Activated naive CD8-positive, alpha-beta T cell (primary cell): ENCODE data around the gene VGLL4.

Experiments used
- H3K27ac Mint-ChIP-seq: one replicate; pipeline ENCODE4 v1.8.0; 2021; ENCODE audit warnings: mixed read lengths
- H3K27me3 Mint-ChIP-seq: one replicate; pipeline ENCODE4 v1.8.0; 2021; ENCODE audit warnings: mixed read lengths
- H3K36me3 Mint-ChIP-seq: one replicate; pipeline ENCODE4 v1.8.0; 2021; ENCODE audit warnings: mixed read lengths
- H3K4me1 Mint-ChIP-seq: one replicate; pipeline ENCODE4 v1.8.0; 2021; ENCODE audit warnings: low read depth, mixed read lengths
- H3K4me3 Mint-ChIP-seq: one replicate; pipeline ENCODE4 v1.8.0; 2021; ENCODE audit warnings: mild to moderate bottlenecking, mixed read lengths
- H3K9me3 Mint-ChIP-seq: one replicate; pipeline ENCODE4 v1.8.0; 2021; ENCODE audit warnings: low read depth, mixed read lengths

The VGLL4 gene

GRCh38 chr3:11625376-11626083 is 18.2 kb downstream of the VGLL4 start:
- Mint-ChIP-seq H3K4me1 (peaks cover 76% of the 10 kb centered on the region), H3K27ac (peak overlapping the region; percentile 81), H3K4me3 (peak overlapping the region; percentile 76)

GRCh38 chr3:11624704-11625375 is 18.9 kb downstream of the VGLL4 start:
- H3K27ac Mint-ChIP-seq, result peak overlapping the region; percentile 81
- peaks cover 79% of the 10 kb centered on the region for H3K4me1 Mint-ChIP-seq
- H3K27me3 Mint-ChIP-seq, result no peaks in the 10 kb centered on the region
- H3K4me3 Mint-ChIP-seq, result peak overlapping the region; percentile 76
- H3K9me3 Mint-ChIP-seq, result peaks cover 5% of the 10 kb centered on the region
- H3K36me3 Mint-ChIP-seq, result peaks cover 8% of the 10 kb centered on the region

More at GRCh38 chr3:11625376-11626083, 18.2 kb downstream of the VGLL4 start:
- Mint-ChIP-seq H3K36me3 (peaks cover 7% of the 10 kb centered on the region), H3K27me3 (no peaks in the 10 kb centered on the region), H3K9me3 (peaks cover 5% of the 10 kb centered on the region)

GRCh38 chr3:11624161-11624560 is 19.6 kb downstream of the VGLL4 start:
- H3K27ac Mint-ChIP-seq, result peak overlapping the region; percentile 81
- no peaks in the 10 kb centered on the region for H3K27me3 Mint-ChIP-seq
- H3K36me3 Mint-ChIP-seq, result peaks cover 9% of the 10 kb centered on the region
- peaks cover 5% of the 10 kb centered on the region for H3K9me3 Mint-ChIP-seq
- H3K4me3 Mint-ChIP-seq, result peak overlapping the region; percentile 76
- H3K4me1 Mint-ChIP-seq, result peaks cover 85% of the 10 kb centered on the region

- Mint-ChIP-seq H3K27ac (peak overlapping the region; percentile 81), H3K9me3 (peaks cover 5% of the 10 kb centered on the region), H3K4me3 (peak overlapping the region; percentile 20), H3K36me3 (peaks cover 10% of the 10 kb centered on the region), H3K27me3 (no peaks in the 10 kb centered on the region), H3K4me1 (peaks cover 89% of the 10 kb centered on the region)
Observed at GRCh38 chr3:11622586-11623550, 20.8 kb downstream of the VGLL4 start.

- H3K4me3 Mint-ChIP-seq, result no peak overlapping the region
- H3K36me3 Mint-ChIP-seq, result peaks cover 4% of the 10 kb centered on the region
- H3K4me1 Mint-ChIP-seq, result peaks cover 85% of the 10 kb centered on the region
- peaks cover under 1% of the 10 kb centered on the region for H3K9me3 Mint-ChIP-seq
- no peaks in the 10 kb centered on the region for H3K27me3 Mint-ChIP-seq
- H3K27ac Mint-ChIP-seq, result no peak overlapping the region
Observed at GRCh38 chr3:11621077-11621476, 22.6 kb downstream of the VGLL4 start.

GRCh38 chr3:11619946-11620652 is 23.6 kb downstream of the VGLL4 start:
- Mint-ChIP-seq H3K4me1 (peaks cover 84% of the 10 kb centered on the region), H3K9me3 (no peaks in the 10 kb centered on the region), H3K27me3 (no peaks in the 10 kb centered on the region), H3K27ac (peak overlapping the region; percentile 64), H3K36me3 (peaks cover 4% of the 10 kb centered on the region), H3K4me3 (no peak overlapping the region)

- Mint-ChIP-seq H3K27me3 (no peaks in the 10 kb centered on the region), H3K9me3 (no peaks in the 10 kb centered on the region), H3K4me3 (no peak overlapping the region), H3K36me3 (peaks cover 4% of the 10 kb centered on the region), H3K27ac (peak overlapping the region; percentile 41), H3K4me1 (peaks cover 81% of the 10 kb centered on the region)
Observed at GRCh38 chr3:11619461-11619860, 24.3 kb downstream of the VGLL4 start.

- Mint-ChIP-seq H3K4me3 (no peak overlapping the region), H3K9me3 (no peaks in the 10 kb centered on the region), H3K27ac (no peak overlapping the region), H3K4me1 (peaks cover 80% of the 10 kb centered on the region), H3K27me3 (no peaks in the 10 kb centered on the region), H3K36me3 (peaks cover 4% of the 10 kb centered on the region)
Observed at GRCh38 chr3:11618904-11619303, 24.8 kb downstream of the VGLL4 start.

GRCh38 chr3:11616551-11616950 is 27.2 kb downstream of the VGLL4 start:
- H3K36me3 Mint-ChIP-seq, result peaks cover 4% of the 10 kb centered on the region
- no peaks in the 10 kb centered on the region for H3K9me3 Mint-ChIP-seq
- no peaks in the 10 kb centered on the region for H3K27me3 Mint-ChIP-seq
- no peak overlapping the region for H3K27ac Mint-ChIP-seq
- H3K4me1 Mint-ChIP-seq, result peaks cover 75% of the 10 kb centered on the region
- no peak overlapping the region for H3K4me3 Mint-ChIP-seq

- H3K27ac Mint-ChIP-seq, result no peak overlapping the region
- H3K36me3 Mint-ChIP-seq, result no peaks in the 10 kb centered on the region
- H3K4me1 Mint-ChIP-seq, result peaks cover 73% of the 10 kb centered on the region
- H3K9me3 Mint-ChIP-seq, result no peaks in the 10 kb centered on the region
- no peaks in the 10 kb centered on the region for H3K27me3 Mint-ChIP-seq
- H3K4me3 Mint-ChIP-seq, result no peak overlapping the region
Observed at GRCh38 chr3:11613851-11614487, 29.7 kb downstream of the VGLL4 start.

GRCh38 chr3:11613319-11613718 is 30.4 kb downstream of the VGLL4 start:
- no peaks in the 10 kb centered on the region for H3K27me3 Mint-ChIP-seq
- H3K4me1 Mint-ChIP-seq, result peaks cover 71% of the 10 kb centered on the region
- H3K27ac Mint-ChIP-seq, result no peak overlapping the region
- no peaks in the 10 kb centered on the region for H3K9me3 Mint-ChIP-seq
- no peaks in the 10 kb centered on the region for H3K36me3 Mint-ChIP-seq
- H3K4me3 Mint-ChIP-seq, result no peak overlapping the region

GRCh38 chr3:11612515-11613188 is 31.1 kb downstream of the VGLL4 start:
- no peaks in the 10 kb centered on the region for H3K27me3 Mint-ChIP-seq
- H3K27ac Mint-ChIP-seq, result no peak overlapping the region
- no peaks in the 10 kb centered on the region for H3K36me3 Mint-ChIP-seq
- H3K9me3 Mint-ChIP-seq, result no peaks in the 10 kb centered on the region
- H3K4me3 Mint-ChIP-seq, result no peak overlapping the region
- H3K4me1 Mint-ChIP-seq, result peaks cover 74% of the 10 kb centered on the region

GRCh38 chr3:11611341-11611799 is 32.3 kb downstream of the VGLL4 start:
- peak overlapping the region; percentile 71 for H3K27ac Mint-ChIP-seq
- H3K27me3 Mint-ChIP-seq, result no peaks in the 10 kb centered on the region
- H3K4me1 Mint-ChIP-seq, result peaks cover 78% of the 10 kb centered on the region
- H3K9me3 Mint-ChIP-seq, result no peaks in the 10 kb centered on the region
- no peaks in the 10 kb centered on the region for H3K36me3 Mint-ChIP-seq
- H3K4me3 Mint-ChIP-seq, result no peak overlapping the region
